PC-9 (cell line): ENCODE results near the gene WNT9A.

Experiments used
- EZH2 ChIP-seq: fragments of 200-600 bp; sonication (generic); IDR thresholded peaks from 2 replicates; pipeline ENCODE4 v1.8.0; 2017; ENCODE audit warnings: antibody characterized with exemption, low read depth
- TF ChIP-seq, protein P1 (sequence below): fragments of 200-600 bp; sonication (generic); conservative IDR thresholded peaks from 2 replicates; pipeline ENCODE4 v1.6.1; 2017; ENCODE audit warnings: mixed run types, antibody characterized with exemption, mild to moderate bottlenecking, moderate library complexity

DNA sequence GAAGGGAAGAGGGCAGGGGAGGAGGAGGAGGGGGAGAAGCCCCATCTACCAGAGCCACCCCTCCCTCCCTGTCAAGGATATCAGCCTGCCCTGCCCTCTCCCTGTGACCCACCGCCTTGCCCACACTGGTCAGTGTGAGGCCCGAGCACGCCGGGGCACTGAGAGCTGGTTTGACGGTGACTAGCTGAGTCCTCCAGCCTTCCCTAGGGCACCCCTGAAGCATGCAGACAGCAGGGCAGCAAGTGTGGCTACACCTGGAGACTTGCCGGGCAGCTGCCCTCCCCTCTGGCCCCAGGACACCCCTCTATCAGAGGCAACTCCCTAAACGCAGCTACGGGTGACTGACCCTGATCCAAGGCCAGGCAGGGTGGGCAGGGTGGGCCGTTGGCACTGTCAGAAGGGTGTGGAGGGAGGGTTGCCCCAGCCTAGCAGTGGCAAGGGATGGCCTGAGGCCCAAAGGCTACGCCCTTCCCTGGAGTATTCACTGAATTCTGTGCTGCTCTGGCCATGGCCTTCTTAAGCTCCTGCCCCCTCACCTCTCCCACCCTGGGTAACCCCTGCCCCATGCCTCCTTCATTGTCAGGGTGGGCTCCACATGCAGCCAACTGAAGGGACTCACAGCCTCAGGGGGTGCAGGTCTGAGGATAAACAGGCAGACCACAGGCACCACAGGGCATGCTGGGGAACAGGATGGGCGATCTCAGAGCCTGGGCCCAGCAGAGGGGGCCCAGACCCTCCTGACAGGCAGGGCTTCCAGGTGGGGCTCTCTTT, 19.6 kb downstream of the WNT9A start:
- TF ChIP-seq, protein P1, sequence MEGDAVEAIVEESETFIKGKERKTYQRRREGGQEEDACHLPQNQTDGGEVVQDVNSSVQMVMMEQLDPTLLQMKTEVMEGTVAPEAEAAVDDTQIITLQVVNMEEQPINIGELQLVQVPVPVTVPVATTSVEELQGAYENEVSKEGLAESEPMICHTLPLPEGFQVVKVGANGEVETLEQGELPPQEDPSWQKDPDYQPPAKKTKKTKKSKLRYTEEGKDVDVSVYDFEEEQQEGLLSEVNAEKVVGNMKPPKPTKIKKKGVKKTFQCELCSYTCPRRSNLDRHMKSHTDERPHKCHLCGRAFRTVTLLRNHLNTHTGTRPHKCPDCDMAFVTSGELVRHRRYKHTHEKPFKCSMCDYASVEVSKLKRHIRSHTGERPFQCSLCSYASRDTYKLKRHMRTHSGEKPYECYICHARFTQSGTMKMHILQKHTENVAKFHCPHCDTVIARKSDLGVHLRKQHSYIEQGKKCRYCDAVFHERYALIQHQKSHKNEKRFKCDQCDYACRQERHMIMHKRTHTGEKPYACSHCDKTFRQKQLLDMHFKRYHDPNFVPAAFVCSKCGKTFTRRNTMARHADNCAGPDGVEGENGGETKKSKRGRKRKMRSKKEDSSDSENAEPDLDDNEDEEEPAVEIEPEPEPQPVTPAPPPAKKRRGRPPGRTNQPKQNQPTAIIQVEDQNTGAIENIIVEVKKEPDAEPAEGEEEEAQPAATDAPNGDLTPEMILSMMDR: no peak
- no peak for TF ChIP-seq EZH2
